Activated naive CD8-positive, alpha-beta T cell (primary cell): ENCODE data around the gene NCBP3.
"Not testable (repeated sequence)": the region's sequence is repeated elsewhere in the genome, so short reads cannot be mapped to it uniquely, and the experiment has no call there.

Source experiments
- H3K27ac Mint-ChIP-seq: one replicate; pipeline ENCODE4 v1.8.0; 2021; ENCODE audit warnings: mixed read lengths
- H3K27me3 Mint-ChIP-seq: one replicate; pipeline ENCODE4 v1.8.0; 2021; ENCODE audit warnings: mixed read lengths
- H3K36me3 Mint-ChIP-seq: one replicate; pipeline ENCODE4 v1.8.0; 2021; ENCODE audit warnings: mixed read lengths
- H3K4me1 Mint-ChIP-seq: one replicate; pipeline ENCODE4 v1.8.0; 2021; ENCODE audit warnings: low read depth, mixed read lengths
- H3K4me3 Mint-ChIP-seq: one replicate; pipeline ENCODE4 v1.8.0; 2021; ENCODE audit warnings: mild to moderate bottlenecking, mixed read lengths
- H3K9me3 Mint-ChIP-seq: one replicate; pipeline ENCODE4 v1.8.0; 2021; ENCODE audit warnings: low read depth, mixed read lengths

Gene NCBP3

GRCh38 chr17:3844556-3844955 lies 1.5 kb downstream of the NCBP3 start:
- not testable (repeated sequence) for H3K36me3 Mint-ChIP-seq, H3K27ac Mint-ChIP-seq, H3K27me3 Mint-ChIP-seq, H3K9me3 Mint-ChIP-seq
- H3K4me3 Mint-ChIP-seq: peak overlapping the region; percentile 97
- H3K4me1 Mint-ChIP-seq: peaks cover 29% of the 10 kb centered on the region

- no peaks in the 10 kb centered on the region for H3K36me3 Mint-ChIP-seq
- H3K4me1 Mint-ChIP-seq: peaks cover 30% of the 10 kb centered on the region
- H3K9me3 Mint-ChIP-seq: no peaks in the 10 kb centered on the region
- H3K4me3 Mint-ChIP-seq: peak overlapping the region; percentile 97
- H3K27me3 Mint-ChIP-seq: no peaks in the 10 kb centered on the region
- peak overlapping the region; percentile 54 for H3K27ac Mint-ChIP-seq
These were observed 2.0 kb downstream of the NCBP3 start for GRCh38 chr17:3843935-3844516.

GRCh38 chr17:3838206-3838605 lies 7.8 kb downstream of the NCBP3 start:
- Mint-ChIP-seq H3K4me3 (no peak overlapping the region), H3K9me3 (no peaks in the 10 kb centered on the region), H3K27me3 (no peaks in the 10 kb centered on the region), H3K36me3 (no peaks in the 10 kb centered on the region), H3K4me1 (peaks cover 23% of the 10 kb centered on the region), H3K27ac (no peak overlapping the region)

- H3K4me1 Mint-ChIP-seq: peaks cover 23% of the 10 kb centered on the region
- no peaks in the 10 kb centered on the region for H3K36me3 Mint-ChIP-seq
- H3K4me3 Mint-ChIP-seq: no peak overlapping the region
- H3K9me3 Mint-ChIP-seq: no peaks in the 10 kb centered on the region
- H3K27me3 Mint-ChIP-seq: no peaks in the 10 kb centered on the region
- no peak overlapping the region for H3K27ac Mint-ChIP-seq
These were observed 9.5 kb downstream of the NCBP3 start for GRCh38 chr17:3836551-3836950.

- Mint-ChIP-seq H3K36me3 (no peaks in the 10 kb centered on the region), H3K9me3 (no peaks in the 10 kb centered on the region), H3K4me1 (peaks cover 17% of the 10 kb centered on the region), H3K27me3 (no peaks in the 10 kb centered on the region), H3K4me3 (no peak overlapping the region), H3K27ac (no peak overlapping the region)
These were observed 10.4 kb downstream of the NCBP3 start for GRCh38 chr17:3835410-3836229.

- Mint-ChIP-seq H3K36me3 (no peaks in the 10 kb centered on the region), H3K27me3 (no peaks in the 10 kb centered on the region), H3K4me3 (no peak overlapping the region)
These were observed 11.2 kb downstream of the NCBP3 start for GRCh38 chr17:3834811-3835210.

GRCh38 chr17:3828852-3829232 lies 17.2 kb downstream of the NCBP3 start:
- Mint-ChIP-seq H3K36me3 (peaks cover 7% of the 10 kb centered on the region), H3K27ac (no peak overlapping the region), H3K4me3 (no peak overlapping the region), H3K9me3 (no peaks in the 10 kb centered on the region), H3K27me3 (no peaks in the 10 kb centered on the region), H3K4me1 (peaks cover 5% of the 10 kb centered on the region)

More at GRCh38 chr17:3834811-3835210, 11.2 kb downstream of the NCBP3 start:
- H3K27ac Mint-ChIP-seq: no peak overlapping the region
- H3K4me1 Mint-ChIP-seq: peaks cover 16% of the 10 kb centered on the region
- no peaks in the 10 kb centered on the region for H3K9me3 Mint-ChIP-seq

- no peaks in the 10 kb centered on the region for H3K27me3 Mint-ChIP-seq
- H3K4me3 Mint-ChIP-seq: no peak overlapping the region
- peaks cover 3% of the 10 kb centered on the region for H3K4me1 Mint-ChIP-seq
- H3K9me3 Mint-ChIP-seq: no peaks in the 10 kb centered on the region
- peaks cover 11% of the 10 kb centered on the region for H3K36me3 Mint-ChIP-seq
- no peak overlapping the region for H3K27ac Mint-ChIP-seq
These were observed 17.7 kb downstream of the NCBP3 start for GRCh38 chr17:3828151-3828851.

- Mint-ChIP-seq H3K4me1 (peaks cover 5% of the 10 kb centered on the region), H3K27me3 (no peaks in the 10 kb centered on the region), H3K27ac (peak overlapping the region; percentile 10), H3K36me3 (peaks cover 11% of the 10 kb centered on the region), H3K4me3 (no peak overlapping the region), H3K9me3 (no peaks in the 10 kb centered on the region)
These were observed 18.8 kb downstream of the NCBP3 start for GRCh38 chr17:3827124-3827773.

GRCh38 chr17:3826191-3826590 lies 19.9 kb downstream of the NCBP3 start:
- no peak overlapping the region for H3K27ac Mint-ChIP-seq
- H3K4me3 Mint-ChIP-seq: no peak overlapping the region
- peaks cover 5% of the 10 kb centered on the region for H3K4me1 Mint-ChIP-seq
- H3K9me3 Mint-ChIP-seq: no peaks in the 10 kb centered on the region
- no peaks in the 10 kb centered on the region for H3K27me3 Mint-ChIP-seq
- H3K36me3 Mint-ChIP-seq: peaks cover 11% of the 10 kb centered on the region

- Mint-ChIP-seq H3K4me3 (no peak overlapping the region), H3K36me3 (peaks cover 15% of the 10 kb centered on the region), H3K4me1 (peaks cover 2% of the 10 kb centered on the region), H3K27me3 (no peaks in the 10 kb centered on the region), H3K27ac (no peak overlapping the region), H3K9me3 (no peaks in the 10 kb centered on the region)
These were observed 24.9 kb downstream of the NCBP3 start for GRCh38 chr17:3821101-3821500.

GRCh38 chr17:3818786-3819185 lies 27.3 kb downstream of the NCBP3 start:
- Mint-ChIP-seq H3K27ac (no peak overlapping the region), H3K27me3 (no peaks in the 10 kb centered on the region), H3K4me3 (no peak overlapping the region), H3K9me3 (no peaks in the 10 kb centered on the region), H3K36me3 (peaks cover 13% of the 10 kb centered on the region), H3K4me1 (peaks cover 2% of the 10 kb centered on the region)

GRCh38 chr17:3817851-3818605 lies 28.0 kb downstream of the NCBP3 start:
- H3K9me3 Mint-ChIP-seq: no peaks in the 10 kb centered on the region
- no peaks in the 10 kb centered on the region for H3K27me3 Mint-ChIP-seq
- H3K4me3 Mint-ChIP-seq: no peak overlapping the region
- peaks cover 10% of the 10 kb centered on the region for H3K36me3 Mint-ChIP-seq
- H3K27ac Mint-ChIP-seq: no peak overlapping the region
- H3K4me1 Mint-ChIP-seq: peaks cover 2% of the 10 kb centered on the region

- Mint-ChIP-seq H3K9me3 (no peaks in the 10 kb centered on the region), H3K4me3 (no peak overlapping the region)
These were observed 30.1 kb downstream of the NCBP3 start for GRCh38 chr17:3815925-3816324.

More at GRCh38 chr17:3815925-3816324, 30.1 kb downstream of the NCBP3 start:
- Mint-ChIP-seq H3K27me3 (no peaks in the 10 kb centered on the region), H3K4me1 (no peaks in the 10 kb centered on the region), H3K27ac (peak overlapping the region; percentile 41), H3K36me3 (peaks cover 15% of the 10 kb centered on the region)
